Ovary (tissue), 9 donors: Measurements from ENCODE around the gene GABBR2. TPM values are rescaled to one million over a fixed set of nuclear protein-coding genes. Genes with fewer than 3 reads are reported as not detected.

Source experiments
- DNase-seq, 5 donors: peaks; one replicate each; pipeline ENCODE4 v3.0.0-alpha.2; 2019 to 2020
- H3K27ac ChIP-seq, 2 donors: fragments of 200-600 bp; one replicate each; pipeline versions ENCODE4 v1.5.1 to v1.8.0; 2019 to 2022
- H3K27me3 ChIP-seq: fragments of 200-600 bp; one replicate; pipeline ENCODE4 v1.8.0; 2022
- H3K36me3 ChIP-seq: fragments of 200-600 bp; sonication (generic); one replicate; pipeline ENCODE4 v1.5.1; 2019
- H3K4me1 ChIP-seq: one replicate; pipeline ENCODE4 v1.8.1; 2013; ENCODE audit warnings: mild to moderate bottlenecking, moderate library complexity; ENCODE audit not compliant: insufficient read depth
- H3K4me3 ChIP-seq: fragments of 200-600 bp; sonication (generic); one replicate; pipeline ENCODE4 v1.5.1; 2017
- H3K9me3 ChIP-seq, 2 donors: fragments of 200-600 bp in 1 of 2; sonication (generic) in 1 of 2; one replicate each; pipeline versions ENCODE4 v1.5.1 to v1.8.1; 2013 to 2019; ENCODE audit warnings: mild to moderate bottlenecking in 1 of 2, moderate library complexity in 1 of 2
- EP300 ChIP-seq: sonication (generic); formaldehyde crosslinking; IDR thresholded peaks from one replicate; pipeline ENCODE4 v1.6.1; 2017; ENCODE audit warnings: antibody characterized with exemption
- POLR2A ChIP-seq: fragments of 450-650 bp; IDR thresholded peaks from one replicate; pipeline ENCODE4 v1.6.1; 2017; ENCODE audit warnings: antibody characterized with exemption, mild to moderate bottlenecking, moderate library complexity
- WGBS, 3 donors: extraction: QIAGEN DNeasy Blood & Tissue Kit in 1 of 3; methylation state at CpG; one replicate each; pipeline versions ENCODE4 v1.1.5 to v1.1.7; 2013 to 2017; 5-methylcytosine and 5-hydroxymethylcytosine counted together
- intact Hi-C, 4 donors: fragments of 100-400 bp; cut with DNase I; formaldehyde crosslinking; loops; one replicate each; pipeline versions ENCODE4 v1.11.0 to v1.15.1; 2022 to 2023
- polyA plus RNA-seq, 2 donors: library from polyadenylated mRNA; stranded (reverse); fragments of 200-250 nt in 1 of 2; fragments of 350-450 nt in 1 of 2; fragmentation: Illumina TruSeq in 1 of 2; extraction: RNeasy Lipid Tissue Mini Kit (QIAGEN cat#74804) in 1 of 2; gene quantifications; one replicate each; pipeline ENCODE4 v1.2.3, GENCODE V29; 2013 to 2014
- total RNA-seq, 7 donors: library from RNA; depleted of rRNA in 2 of 7; stranded (reverse); fragments of >200 nt in 2 of 7; fragmentation: NEBNext Ultra II Directional in 3 of 7; extraction: Animal tissue kit (Norgen Biotek cat#: 25700) in 3 of 7; gene quantifications; one replicate each; pipeline versions ENCODE4 v1.1.0 to v1.2.4, GENCODE V29; 2016 to 2023
- TF ChIP-seq, protein P1 (sequence below), 3 donors: fragments of 450-650 bp in 2 of 3; fragments of 200-600 bp in 1 of 3; IDR thresholded peaks; one replicate each; pipeline versions ENCODE4 v1.5.1 to v1.8.0; 2016 to 2022; ENCODE audit warnings: antibody characterized with exemption in 3 of 3, mild to moderate bottlenecking in 1 of 3
- donor health status: DM: no; HTN: no; CAD: no; lungs with moderate emphysema.
- donor health status: DM: no; HTN: no; CAD: no.
- donor health status: Bipolar disorder and iron deficiency.
- donor health status: DM: yes; HTN: yes; CAD: no.
- donor health status: DM: no; HTN: no; CAD: no.
- donor health status: DM: yes; HTN: yes; CAD: no.

GABBR2 gene
- total and polyA plus RNA-seq, 9 donors = 0.05 to 0.30 (median 0.22) TPM; not detected in 6

DNA sequence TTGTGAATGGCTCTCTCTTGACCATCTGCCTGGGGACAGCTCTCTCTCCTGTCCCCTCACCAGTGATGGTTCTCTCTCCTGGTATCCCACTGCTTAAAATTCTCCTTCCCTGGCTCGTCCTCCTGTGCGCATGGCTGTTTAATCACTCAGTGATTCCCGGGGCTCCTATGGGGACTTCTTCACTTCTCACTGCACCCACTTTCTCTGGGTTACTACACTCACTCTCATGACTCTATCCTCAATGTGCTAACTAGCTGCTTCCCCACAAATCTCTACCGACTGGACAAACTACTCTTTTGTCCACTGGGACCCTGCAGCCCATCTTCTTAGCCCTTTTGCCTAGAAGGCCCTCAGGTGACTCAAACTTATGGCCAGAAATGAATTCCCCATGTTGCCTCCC, 364.2 kb downstream of the GABBR2 start:
- no peak overlapping the region for H3K27ac ChIP-seq
- H3K36me3 ChIP-seq = no peaks in the 10 kb centered on the region
- TF ChIP-seq EP300 = no peak
- TF ChIP-seq POLR2A = no peak
- TF ChIP-seq, protein P1, sequence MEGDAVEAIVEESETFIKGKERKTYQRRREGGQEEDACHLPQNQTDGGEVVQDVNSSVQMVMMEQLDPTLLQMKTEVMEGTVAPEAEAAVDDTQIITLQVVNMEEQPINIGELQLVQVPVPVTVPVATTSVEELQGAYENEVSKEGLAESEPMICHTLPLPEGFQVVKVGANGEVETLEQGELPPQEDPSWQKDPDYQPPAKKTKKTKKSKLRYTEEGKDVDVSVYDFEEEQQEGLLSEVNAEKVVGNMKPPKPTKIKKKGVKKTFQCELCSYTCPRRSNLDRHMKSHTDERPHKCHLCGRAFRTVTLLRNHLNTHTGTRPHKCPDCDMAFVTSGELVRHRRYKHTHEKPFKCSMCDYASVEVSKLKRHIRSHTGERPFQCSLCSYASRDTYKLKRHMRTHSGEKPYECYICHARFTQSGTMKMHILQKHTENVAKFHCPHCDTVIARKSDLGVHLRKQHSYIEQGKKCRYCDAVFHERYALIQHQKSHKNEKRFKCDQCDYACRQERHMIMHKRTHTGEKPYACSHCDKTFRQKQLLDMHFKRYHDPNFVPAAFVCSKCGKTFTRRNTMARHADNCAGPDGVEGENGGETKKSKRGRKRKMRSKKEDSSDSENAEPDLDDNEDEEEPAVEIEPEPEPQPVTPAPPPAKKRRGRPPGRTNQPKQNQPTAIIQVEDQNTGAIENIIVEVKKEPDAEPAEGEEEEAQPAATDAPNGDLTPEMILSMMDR (IDR thresholded peaks at IDR 0.05) = no peak
- no peaks in the 10 kb centered on the region for H3K4me1 ChIP-seq
- 69 to 71% (median 69%) methylated on average over 4 of the region's 4 CpGs for WGBS, 3 donors
- no peaks in the 10 kb centered on the region for H3K9me3 ChIP-seq
- H3K27me3 ChIP-seq = no peaks in the 10 kb centered on the region
- intact Hi-C loops = no loop called here
- no peak overlapping the region for H3K4me3 ChIP-seq
- DNase-seq = no peak

DNA sequence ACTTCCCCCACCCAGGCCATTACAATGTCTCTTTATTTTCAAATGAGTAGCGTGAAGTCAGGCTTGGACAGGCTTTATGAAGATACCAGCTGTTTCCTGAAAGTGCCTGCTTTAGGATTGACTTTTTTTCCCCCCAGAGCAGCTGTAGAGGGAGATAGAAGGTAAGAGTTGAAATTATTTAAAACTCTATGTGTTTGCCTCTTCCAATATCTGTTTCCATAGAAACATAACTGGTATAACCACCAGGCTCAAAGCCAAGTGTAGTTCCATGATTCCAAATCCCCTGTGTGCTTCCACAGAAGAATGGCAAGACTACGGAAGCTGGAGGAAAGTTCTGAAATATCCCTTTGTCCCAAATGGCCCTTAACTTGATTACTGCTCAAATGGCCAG, 365.9 kb downstream of the GABBR2 start:
- intact Hi-C loops = no loop called here
- DNase-seq = no peak
- no peaks in the 10 kb centered on the region for H3K27me3 ChIP-seq
- H3K9me3 ChIP-seq = no peaks in the 10 kb centered on the region
- WGBS, 3 donors = 68 to 73% (median 72%) methylated on average over 2 of the region's 2 CpGs
- no peak for TF ChIP-seq POLR2A
- TF ChIP-seq, protein P1 (IDR thresholded peaks at IDR 0.05) = no peak
- no peak for TF ChIP-seq EP300
- no peaks in the 10 kb centered on the region for H3K4me1 ChIP-seq
- no peak overlapping the region for H3K27ac ChIP-seq
- H3K4me3 ChIP-seq = no peak overlapping the region
- no peaks in the 10 kb centered on the region for H3K36me3 ChIP-seq

DNA sequence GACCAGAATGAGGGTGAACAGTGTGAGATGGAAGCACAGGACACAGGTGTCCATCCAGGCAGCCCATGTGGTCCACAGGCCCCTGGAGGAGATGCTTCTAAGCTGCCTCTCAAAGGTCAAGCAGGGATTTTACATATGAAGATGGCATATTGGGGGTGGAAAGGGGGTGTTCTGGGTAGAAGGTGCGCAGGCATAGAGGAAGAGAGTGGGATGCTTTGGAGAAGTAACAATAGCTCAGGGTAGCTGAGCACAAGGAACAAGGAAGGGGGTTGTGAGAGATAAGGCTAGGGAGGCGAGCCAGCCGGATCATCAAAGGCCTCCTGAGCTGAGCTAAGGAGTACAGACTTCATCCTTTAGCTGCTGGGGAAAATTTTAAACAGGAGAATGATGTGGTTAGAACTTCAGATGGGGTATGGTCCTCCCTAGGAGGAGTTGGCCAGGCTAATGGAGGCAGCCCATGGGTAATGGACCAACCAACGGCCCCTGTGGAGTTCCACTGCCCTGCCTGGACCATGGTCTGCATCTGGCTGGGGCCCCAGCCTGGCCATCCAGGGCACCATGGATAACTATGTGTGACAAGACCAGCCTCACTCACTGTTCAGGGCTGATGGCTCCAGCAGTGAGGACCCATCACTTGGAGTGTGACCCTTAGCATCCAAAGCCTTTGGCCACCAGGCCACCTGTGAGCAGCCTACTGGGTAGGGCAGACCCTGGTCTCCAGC, 366.5 kb downstream of the GABBR2 start:
- intact Hi-C loops = no loop called here

DNA sequence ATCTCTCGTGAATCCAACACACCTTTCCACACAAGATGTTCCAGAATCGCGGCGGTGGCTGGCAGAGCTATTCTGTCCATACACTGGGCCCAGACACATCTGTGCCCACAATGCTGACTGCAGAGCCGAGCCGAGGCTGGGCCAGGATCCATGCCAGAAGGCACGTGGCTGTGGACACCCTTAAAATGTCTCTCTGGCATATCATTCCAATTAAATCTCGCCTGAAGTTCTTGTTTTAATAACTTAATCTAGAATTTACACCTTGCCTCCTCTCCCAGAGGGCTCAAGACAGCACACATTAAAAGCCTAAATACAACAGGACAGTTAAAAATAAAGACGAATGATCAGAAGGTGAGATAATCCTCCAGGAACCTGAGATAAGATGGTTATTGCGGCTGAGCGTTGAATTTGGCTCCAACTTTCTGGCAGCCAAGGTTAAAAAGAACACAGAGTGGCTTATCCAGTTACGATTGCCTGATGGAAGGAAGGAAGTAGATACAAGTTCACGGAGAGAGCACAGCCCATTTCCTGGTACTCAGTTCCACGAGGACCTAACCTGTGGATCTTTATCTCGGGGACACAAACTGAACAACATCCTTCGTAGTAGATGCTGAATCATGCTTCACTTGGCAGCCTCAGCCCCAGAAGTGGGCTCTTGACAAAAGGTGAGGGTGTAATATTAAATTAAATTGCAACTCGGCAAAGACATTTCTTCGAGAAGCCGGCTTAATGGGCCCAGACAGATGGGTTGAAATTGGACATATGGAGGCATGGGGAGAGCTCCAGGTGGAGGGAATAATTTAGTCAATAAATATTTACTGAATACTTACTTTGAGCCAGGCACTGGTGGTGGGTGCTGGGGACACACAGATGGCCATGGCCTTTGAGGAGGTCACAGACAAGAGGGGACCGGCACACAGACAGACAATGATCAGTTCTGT, 367.3 kb downstream of the GABBR2 start:
- intact Hi-C loops = no loop called here
- DNase-seq = no peak
- H3K27ac ChIP-seq = no peak overlapping the region
- H3K27me3 ChIP-seq = no peaks in the 10 kb centered on the region
- no peak overlapping the region for H3K4me3 ChIP-seq
- no peaks in the 10 kb centered on the region for H3K9me3 ChIP-seq
- WGBS, 3 donors = 73 to 80% (median 74%) methylated on average over 20 of the region's 20 CpGs
- no peak for TF ChIP-seq POLR2A
- TF ChIP-seq, protein P1 (IDR thresholded peaks at IDR 0.05) = no peak
- TF ChIP-seq EP300 = no peak
- no peaks in the 10 kb centered on the region for H3K36me3 ChIP-seq
- no peaks in the 10 kb centered on the region for H3K4me1 ChIP-seq

More for the DNA sequence above, 366.5 kb downstream of the GABBR2 start:
- 64 to 77% (median 68%) methylated on average over 4 of the region's 4 CpGs for WGBS, 3 donors
- H3K9me3 ChIP-seq = no peaks in the 10 kb centered on the region
- H3K27ac ChIP-seq = no peak overlapping the region
- H3K4me1 ChIP-seq = no peaks in the 10 kb centered on the region
- TF ChIP-seq POLR2A (no peak), EP300 (no peak)
- TF ChIP-seq, protein P1 (IDR thresholded peaks at IDR 0.05) = no peak
- H3K4me3 ChIP-seq = no peak overlapping the region
- no peak for DNase-seq
- no peaks in the 10 kb centered on the region for H3K36me3 ChIP-seq
- H3K27me3 ChIP-seq = no peaks in the 10 kb centered on the region
